ENCODE measurements around the gene FAM118B.
"Not testable (repeated sequence)": the region's sequence is repeated elsewhere in the genome, so short reads cannot be mapped to it uniquely, and the experiment has no call there.

The FAM118B gene

GRCh38 chr11:126217491-126217890, 5.9 kb downstream of the FAM118B start:
- DNase-seq (ENCODE audit: low read depth in 3 of 3, low spot score in 1 of 3) = no peak

GRCh38 chr11:126219547-126219946, 8.0 kb downstream of the FAM118B start:
- DNase-seq (ENCODE audit: low read depth in 3 of 3, low spot score in 1 of 3) = no peak

DNA sequence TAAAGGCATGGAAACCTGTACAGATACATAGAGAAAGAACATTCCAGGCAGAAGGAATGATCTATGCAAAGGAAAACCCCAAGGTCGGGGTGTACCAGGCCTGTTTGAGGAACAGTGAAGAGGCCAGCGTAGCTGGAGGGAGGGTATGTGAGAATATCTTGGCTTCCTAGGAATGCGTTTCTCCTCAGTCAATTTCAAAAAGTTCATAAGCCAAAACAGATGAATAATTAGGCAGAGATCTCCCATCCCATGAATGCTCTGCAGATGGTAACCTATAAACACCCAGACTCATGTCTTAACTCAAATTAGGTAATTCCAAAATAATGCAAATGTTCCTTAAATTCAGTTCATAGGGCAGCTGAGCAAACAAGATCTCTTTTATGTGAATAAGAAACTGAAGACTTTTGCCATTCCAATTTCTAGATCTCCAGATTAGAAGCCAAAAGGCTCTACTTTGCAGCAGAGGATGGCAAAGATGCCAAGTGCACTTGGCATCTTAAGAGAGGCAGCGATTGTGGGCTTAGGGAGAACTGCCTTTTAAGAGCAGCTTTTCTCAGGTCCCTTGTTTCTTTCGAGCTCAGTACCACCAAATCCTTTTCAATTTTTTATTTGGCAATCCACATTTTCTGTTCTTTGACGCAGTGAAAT, 13.2 kb downstream of the FAM118B start:
- DNase-seq (ENCODE audit: low read depth in 3 of 3, low spot score in 1 of 3) = no peak

GRCh38 chr11:126225295-126225665, 13.7 kb downstream of the FAM118B start:
- no peak for DNase-seq (ENCODE audit: low read depth in 3 of 3, low spot score in 1 of 3)

GRCh38 chr11:126226334-126227084, 14.9 kb downstream of the FAM118B start:
- DNase-seq (ENCODE audit: low read depth in 3 of 3, low spot score in 1 of 3) = no peak

- DNase-seq (ENCODE audit: low read depth in 3 of 3, low spot score in 1 of 3) = no peak
Measured at GRCh38 chr11:126229858-126230540, 18.4 kb downstream of the FAM118B start.

DNA sequence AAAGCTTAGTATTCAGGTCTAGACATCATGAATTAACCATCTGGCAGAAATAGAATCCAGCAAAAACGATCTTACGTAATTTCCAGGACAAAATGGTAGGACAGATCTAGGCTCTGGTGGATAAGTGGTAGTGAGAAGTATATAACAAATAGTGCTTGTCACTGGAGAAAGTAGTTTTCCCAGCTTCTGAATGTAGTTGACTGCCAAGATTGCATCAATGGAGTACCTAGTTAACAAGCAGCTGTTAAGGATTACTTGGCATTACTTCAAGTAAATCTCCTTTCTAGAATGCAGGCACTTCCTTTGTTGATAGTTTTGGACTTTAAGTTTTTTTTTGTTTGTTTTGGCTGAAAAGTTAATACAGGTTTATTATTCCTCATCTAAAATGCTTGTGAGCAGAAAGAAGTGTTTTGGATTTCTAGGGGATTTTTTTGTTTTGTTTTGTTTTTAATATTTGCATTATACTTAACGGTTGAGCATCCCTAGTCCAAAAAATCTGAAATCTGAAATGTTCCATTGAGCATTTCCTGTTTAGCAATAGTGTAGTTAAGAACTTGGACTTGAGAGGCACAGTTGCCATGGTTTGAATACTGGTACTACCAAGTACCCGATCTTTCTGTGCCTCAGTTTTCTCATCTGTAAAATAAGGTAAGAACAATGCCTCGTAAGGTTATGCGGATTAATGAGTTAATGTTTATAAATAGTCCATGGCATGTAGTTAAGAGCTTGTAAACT, 20.3 kb downstream of the FAM118B start:
- no peak for DNase-seq (ENCODE audit: low read depth in 3 of 3, low spot score in 1 of 3)

DNA sequence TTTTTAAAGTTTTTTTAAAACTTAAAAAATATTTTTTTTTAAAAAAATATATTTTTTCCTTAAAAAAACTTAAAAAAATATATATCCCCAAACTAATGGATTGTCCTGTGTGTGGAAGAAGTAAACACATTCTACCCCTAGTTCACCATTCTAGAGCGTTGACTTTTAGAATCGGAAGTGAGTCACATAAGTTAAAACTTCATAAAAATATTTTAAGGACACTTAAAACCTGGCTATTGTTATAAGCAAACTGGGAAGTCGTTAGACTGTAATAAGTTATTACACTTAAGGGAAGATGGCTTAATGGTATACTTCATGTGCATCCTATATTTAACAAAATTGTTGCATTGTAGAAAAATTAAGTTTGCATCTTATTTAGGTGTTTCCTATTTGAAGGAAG, 21.1 kb downstream of the FAM118B start:
- DNase-seq (ENCODE audit: low read depth in 3 of 3, low spot score in 1 of 3) = no peak

DNA sequence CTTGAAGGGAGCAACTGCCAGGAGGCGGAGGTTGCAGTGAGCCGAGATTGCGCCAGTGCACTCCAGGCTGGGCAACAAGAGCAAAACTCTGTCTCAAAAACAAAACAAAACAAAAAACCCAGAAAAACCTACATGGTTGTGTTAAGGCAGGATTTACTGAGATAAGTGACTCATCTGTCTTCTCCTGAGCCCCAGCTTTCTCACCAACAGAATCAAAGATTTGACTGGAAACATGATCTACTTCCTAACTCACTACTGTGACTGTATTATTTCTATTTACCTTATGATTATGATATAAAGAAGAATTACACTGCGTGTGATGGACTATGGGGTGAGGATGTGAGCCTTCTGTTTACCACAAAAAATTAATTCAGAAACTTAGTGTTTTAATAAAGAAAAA, 21.8 kb downstream of the FAM118B start:
- DNase-seq (ENCODE audit: low read depth in 3 of 3, low spot score in 1 of 3) = no peak

GRCh38 chr11:126246636-126247035, 35.1 kb downstream of the FAM118B start:
- no peak for DNase-seq (ENCODE audit: low read depth in 3 of 3, low spot score in 1 of 3)

GRCh38 chr11:126253265-126253664, 41.7 kb downstream of the FAM118B start:
- no peak for DNase-seq (ENCODE audit: low read depth in 3 of 3, low spot score in 1 of 3)

- no peak for DNase-seq (ENCODE audit: low read depth in 3 of 3, low spot score in 1 of 3)
Measured at GRCh38 chr11:126254819-126255218, 43.2 kb downstream of the FAM118B start.

DNA sequence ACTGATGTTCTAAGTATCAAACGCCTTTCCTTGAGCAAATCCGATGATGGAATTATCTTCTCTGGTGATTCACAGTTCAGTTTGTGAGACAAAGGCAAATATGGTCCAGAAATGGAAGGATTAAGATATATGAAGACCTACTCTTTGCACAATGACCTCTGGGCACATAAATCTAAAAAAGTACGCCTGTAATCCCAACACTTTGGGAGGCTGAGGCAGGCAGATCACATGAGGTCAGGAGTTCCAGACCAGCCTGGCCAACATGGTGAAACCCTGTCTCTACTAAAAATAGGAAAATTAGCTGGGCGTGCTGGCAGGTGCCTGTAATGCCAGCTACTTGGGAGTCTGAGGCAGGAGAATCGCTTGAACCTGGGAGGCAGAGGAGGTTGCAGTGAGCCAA, 43.9 kb downstream of the FAM118B start:
- DNase-seq (ENCODE audit: low read depth in 3 of 3, low spot score in 1 of 3) = not testable (repeated sequence)

GRCh38 chr11:126256216-126256615, 44.6 kb downstream of the FAM118B start:
- no peak for DNase-seq (ENCODE audit: low read depth in 3 of 3, low spot score in 1 of 3)

DNA sequence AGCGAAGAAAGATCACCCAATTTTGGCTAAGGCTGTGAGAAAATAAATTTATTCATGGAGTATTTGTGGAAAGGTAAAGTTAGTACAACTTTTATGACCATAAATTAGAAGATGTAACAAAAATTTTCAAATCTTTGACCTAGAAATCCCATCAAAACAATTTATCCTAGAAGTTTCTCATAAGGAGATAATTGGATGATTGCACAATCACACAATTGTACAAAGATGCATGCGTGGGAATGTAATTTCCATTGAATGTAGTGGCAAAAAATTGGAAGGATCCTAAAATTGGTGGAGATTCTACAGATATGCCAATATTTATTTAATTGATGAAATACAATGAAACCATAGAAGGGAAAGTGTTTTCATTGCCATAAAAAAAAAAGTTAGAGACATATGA, 45.6 kb downstream of the FAM118B start:
- no peak for DNase-seq (ENCODE audit: low read depth in 3 of 3, low spot score in 1 of 3)

- no peak for DNase-seq (ENCODE audit: low read depth in 3 of 3, low spot score in 1 of 3)
Measured at GRCh38 chr11:126257764-126258163, 46.2 kb downstream of the FAM118B start.

- no peak for DNase-seq (ENCODE audit: low read depth in 3 of 3, low spot score in 1 of 3)
Measured at GRCh38 chr11:126262216-126262615, 50.6 kb downstream of the FAM118B start.

DNA sequence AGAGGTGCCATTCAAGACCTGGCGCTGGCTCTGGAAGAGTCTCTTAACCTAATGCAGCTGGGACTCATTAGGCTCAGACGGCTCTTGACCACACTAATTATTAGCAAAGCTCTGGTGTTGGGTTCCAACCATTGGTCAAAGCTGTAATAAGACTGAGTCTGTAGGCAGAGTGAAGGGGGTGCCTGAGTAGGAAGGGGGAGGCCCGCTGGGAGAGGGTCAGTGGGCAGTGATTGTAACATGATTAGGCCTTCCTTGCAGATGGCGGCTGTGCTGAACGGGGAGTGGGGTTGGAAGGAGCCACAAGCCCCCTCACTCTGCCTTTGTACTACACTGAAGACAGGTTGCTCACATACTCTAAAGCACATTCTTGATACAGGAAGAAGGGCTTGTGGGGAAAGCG, 51.9 kb downstream of the FAM118B start:
- DNase-seq (ENCODE audit: low read depth in 3 of 3, low spot score in 1 of 3) = no peak

GRCh38 chr11:126265811-126266210, 54.2 kb downstream of the FAM118B start:
- no peak for DNase-seq (ENCODE audit: low read depth in 3 of 3, low spot score in 1 of 3)

DNA sequence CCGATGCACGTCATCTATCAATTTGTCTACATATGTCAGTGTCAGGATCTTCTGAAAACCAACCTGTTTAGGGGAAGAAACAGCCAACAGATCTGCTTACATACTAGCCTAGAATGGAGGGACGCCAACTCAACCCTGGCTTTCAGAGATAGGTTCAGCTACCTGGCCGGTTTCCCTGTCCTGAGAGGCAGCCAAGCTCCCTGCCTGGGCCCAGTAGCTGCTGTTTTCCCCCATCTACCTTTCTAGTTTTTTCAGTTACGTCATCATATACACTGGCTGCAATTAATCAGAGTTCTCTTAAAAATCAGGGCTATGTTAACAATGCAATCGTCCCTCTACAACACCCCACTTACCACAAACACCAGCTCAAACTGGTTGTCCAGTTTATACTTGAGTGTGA, 56.1 kb downstream of the FAM118B start:
- no peak for DNase-seq (ENCODE audit: low read depth in 3 of 3, low spot score in 1 of 3)

DNA sequence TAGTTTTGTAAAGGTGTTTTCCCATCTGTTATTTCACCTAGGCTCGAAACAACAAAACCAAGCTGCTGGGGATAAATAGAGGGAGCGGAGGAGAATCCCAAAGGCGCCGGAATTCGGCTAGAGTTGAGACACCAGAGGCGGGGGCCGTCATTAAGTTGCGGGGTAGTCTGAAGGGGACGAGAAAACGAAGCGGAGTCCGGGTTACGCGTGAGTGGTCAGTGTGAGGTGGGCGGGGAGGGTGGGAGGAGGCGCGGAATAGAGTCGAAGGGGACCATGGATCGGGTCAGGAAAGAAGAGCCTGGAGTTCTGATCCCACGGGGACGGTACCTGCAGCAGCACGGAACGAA, 56.8 kb downstream of the FAM118B start:
- no peak for DNase-seq (ENCODE audit: low read depth in 3 of 3, low spot score in 1 of 3)
